Thyroid gland (tissue), 4 donors: ENCODE results near the gene DIP2C. TPM values are rescaled to one million over a fixed set of nuclear protein-coding genes. Genes with fewer than 3 reads are reported as not detected.

Experiments used
- DNase-seq, 2 donors: peaks; one replicate each; pipeline ENCODE4 v3.0.0-alpha.2; 2019
- H3K27ac ChIP-seq, 3 donors: fragments of 200-600 bp; sonication (generic); 1 replicate in 2 of 3; 2 replicates in 1 of 3; pipeline ENCODE4 v1.5.1; 2016 to 2019; ENCODE audit warnings: mild to moderate bottlenecking in 1 of 3, moderate library complexity in 1 of 3
- H3K27me3 ChIP-seq: fragments of 200-600 bp; sonication (generic); one replicate; pipeline ENCODE4 v1.5.1; 2019
- H3K36me3 ChIP-seq, 2 donors: fragments of 200-600 bp; sonication (generic); one replicate each; pipeline ENCODE4 v1.5.1; 2016 to 2019
- H3K4me1 ChIP-seq, 2 donors: fragments of 200-600 bp; sonication (generic); one replicate each; pipeline ENCODE4 v1.5.1; 2017 to 2019
- H3K4me3 ChIP-seq, 3 donors: fragments of 200-600 bp; sonication (generic); replicated peaks in 1 of 3; 1 replicate in 2 of 3; 2 replicates in 1 of 3; pipeline ENCODE4 v1.5.1; 2016; ENCODE audit warnings: mild to moderate bottlenecking in 1 of 3
- H3K9me3 ChIP-seq: fragments of 200-600 bp; sonication (generic); one replicate; pipeline ENCODE4 v1.5.1; 2017
- POLR2A ChIP-seq, 2 donors: fragments of 450-650 bp; IDR thresholded peaks; one replicate each; pipeline ENCODE4 v1.6.1; 2017; ENCODE audit warnings: antibody characterized with exemption in 2 of 2, mild to moderate bottlenecking in 2 of 2, moderate library complexity in 1 of 2
- WGBS, 2 donors: methylation state at CpG; one replicate each; pipeline ENCODE4 v1.1.5; 2017; 5-methylcytosine and 5-hydroxymethylcytosine counted together
- intact Hi-C: fragments of 100-400 bp; cut with DNase I; formaldehyde crosslinking; loops from one replicate; pipeline ENCODE4 v1.15.1; 2023
- total RNA-seq, 4 donors: library from RNA; depleted of rRNA; stranded (reverse); fragments of >200 nt; gene quantifications; one replicate each; pipeline ENCODE4 v1.2.3, GENCODE V29; 2016
- TF ChIP-seq, protein P1 (sequence below), 6 experiments: fragments of 200-600 bp in 3 of 6; fragments of 450-650 bp in 3 of 6; sonication (generic) in 3 of 6; IDR thresholded peaks; one replicate each; pipeline ENCODE4 v1.5.1; 2016 to 2019; ENCODE audit warnings: antibody characterized with exemption in 6 of 6, mild to moderate bottlenecking in 2 of 6, inconsistent platforms in 1 of 6, moderate library complexity in 1 of 6

The DIP2C gene
- total RNA-seq, 4 donors from 2014 or later = 11.4 to 14.6 (median 12.3) TPM

DNA sequence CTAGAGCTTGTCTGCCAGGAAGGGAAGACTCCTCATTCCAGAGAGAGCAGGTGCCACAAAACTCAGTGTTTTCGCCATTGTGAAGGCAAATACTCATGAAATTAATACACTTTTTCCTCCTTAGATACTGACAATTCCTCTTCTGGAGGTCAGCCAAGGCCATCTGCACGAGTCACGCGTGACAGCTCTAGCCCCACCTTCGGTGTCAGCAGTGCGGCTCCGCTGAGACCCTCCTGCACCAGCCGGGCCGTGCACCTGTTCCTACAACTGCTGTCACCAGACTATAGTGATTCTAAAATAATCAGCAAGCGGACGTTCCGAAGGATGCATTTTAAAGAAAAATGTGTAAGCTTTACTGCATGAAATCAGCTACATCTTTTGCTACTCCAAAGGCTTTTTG lies 127.7 kb downstream of the DIP2C start:
- H3K4me1 ChIP-seq = peaks cover 0 to 14% of the 10 kb centered on the region in 2 donors
- 69 to 76% methylated on average over 12 of the region's 12 CpGs for WGBS, 2 donors
- H3K27ac ChIP-seq = no peak overlapping the region
- no peaks in the 10 kb centered on the region for H3K9me3 ChIP-seq
- intact Hi-C loops = no loop called here
- H3K4me3 ChIP-seq = no peak overlapping the region
- TF ChIP-seq POLR2A (IDR thresholded peaks at IDR 0.05) = no peak
- TF ChIP-seq, protein P1, sequence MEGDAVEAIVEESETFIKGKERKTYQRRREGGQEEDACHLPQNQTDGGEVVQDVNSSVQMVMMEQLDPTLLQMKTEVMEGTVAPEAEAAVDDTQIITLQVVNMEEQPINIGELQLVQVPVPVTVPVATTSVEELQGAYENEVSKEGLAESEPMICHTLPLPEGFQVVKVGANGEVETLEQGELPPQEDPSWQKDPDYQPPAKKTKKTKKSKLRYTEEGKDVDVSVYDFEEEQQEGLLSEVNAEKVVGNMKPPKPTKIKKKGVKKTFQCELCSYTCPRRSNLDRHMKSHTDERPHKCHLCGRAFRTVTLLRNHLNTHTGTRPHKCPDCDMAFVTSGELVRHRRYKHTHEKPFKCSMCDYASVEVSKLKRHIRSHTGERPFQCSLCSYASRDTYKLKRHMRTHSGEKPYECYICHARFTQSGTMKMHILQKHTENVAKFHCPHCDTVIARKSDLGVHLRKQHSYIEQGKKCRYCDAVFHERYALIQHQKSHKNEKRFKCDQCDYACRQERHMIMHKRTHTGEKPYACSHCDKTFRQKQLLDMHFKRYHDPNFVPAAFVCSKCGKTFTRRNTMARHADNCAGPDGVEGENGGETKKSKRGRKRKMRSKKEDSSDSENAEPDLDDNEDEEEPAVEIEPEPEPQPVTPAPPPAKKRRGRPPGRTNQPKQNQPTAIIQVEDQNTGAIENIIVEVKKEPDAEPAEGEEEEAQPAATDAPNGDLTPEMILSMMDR (IDR thresholded peaks at IDR 0.05) = no peak
- DNase-seq = no peak
- no peaks in the 10 kb centered on the region for H3K36me3 ChIP-seq
- H3K27me3 ChIP-seq = no peaks in the 10 kb centered on the region

DNA sequence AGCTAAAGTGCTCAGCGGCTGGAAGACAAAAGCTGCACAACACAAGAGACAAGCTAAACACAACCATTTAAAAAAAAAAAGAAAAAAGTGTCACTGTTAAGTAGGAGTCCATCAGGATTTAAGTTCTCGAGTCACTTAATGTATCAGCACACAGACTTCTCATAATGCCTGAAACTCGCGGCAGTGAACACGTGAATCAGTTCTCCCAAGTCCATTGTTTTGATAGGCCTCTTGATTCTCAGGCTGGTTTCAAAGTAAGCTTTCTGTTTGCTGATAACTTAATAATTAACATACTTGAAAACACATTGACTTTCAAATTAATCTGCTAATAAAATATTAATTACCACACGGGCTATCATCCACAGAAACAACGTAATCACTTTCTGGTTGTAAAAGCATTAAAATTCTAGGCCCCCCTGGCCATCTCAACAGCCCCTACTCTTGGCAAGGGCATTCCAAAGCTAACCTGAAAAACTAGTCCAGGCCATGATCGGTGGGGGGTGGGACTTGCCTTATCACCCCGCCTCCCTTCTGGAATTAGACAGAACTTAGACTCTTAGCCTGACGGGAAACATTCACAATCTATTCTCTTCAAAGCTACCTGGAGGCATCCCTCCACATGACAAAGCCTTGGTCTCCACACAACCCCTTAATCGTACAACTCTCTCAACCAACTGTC lies 129.0 kb downstream of the DIP2C start:
- intact Hi-C loops = no loop called here
- Histone ChIP-seq H3K27me3 (no peaks in the 10 kb centered on the region), H3K4me3 (no peak overlapping the region), H3K4me1 (peaks cover 0 to 14% of the 10 kb centered on the region in 2 donors), H3K36me3 (no peaks in the 10 kb centered on the region), H3K27ac (peak overlapping the region in 1 of 3 donors; percentile 28), H3K9me3 (no peaks in the 10 kb centered on the region)
- 61% methylated on average over 11 of the region's 11 CpGs for WGBS, 2 donors
- TF ChIP-seq, protein P1 (IDR thresholded peaks at IDR 0.05) = no peak
- no peak for TF ChIP-seq POLR2A (IDR thresholded peaks at IDR 0.05)
- DNase-seq = peak; percentile 50 to 51

DNA sequence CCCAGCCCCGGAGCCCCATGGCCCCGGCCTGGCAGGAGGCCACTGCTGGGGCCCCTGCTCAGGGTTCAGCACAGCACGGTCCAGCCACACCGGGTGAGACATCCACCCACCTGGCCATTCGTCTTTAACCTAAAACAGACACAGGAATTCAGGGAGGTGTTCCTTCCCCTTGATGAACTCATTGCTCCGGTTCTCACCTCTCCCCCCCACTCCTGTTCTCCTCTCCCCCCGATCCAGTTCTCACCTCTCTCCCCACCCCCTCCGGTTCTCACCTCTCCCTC lies 129.8 kb downstream of the DIP2C start:
- Histone ChIP-seq H3K4me1 (peaks cover 0 to 14% of the 10 kb centered on the region in 2 donors), H3K4me3 (no peak overlapping the region), H3K27me3 (no peaks in the 10 kb centered on the region), H3K9me3 (no peaks in the 10 kb centered on the region), H3K27ac (no peak overlapping the region), H3K36me3 (no peaks in the 10 kb centered on the region)
- TF ChIP-seq, protein P1 (IDR thresholded peaks at IDR 0.05) = no peak
- TF ChIP-seq POLR2A (IDR thresholded peaks at IDR 0.05) = no peak
- WGBS, 2 donors = 58 to 73% methylated on average over 7 of the region's 8 CpGs
- DNase-seq = no peak
- intact Hi-C loops = no loop called here

DNA sequence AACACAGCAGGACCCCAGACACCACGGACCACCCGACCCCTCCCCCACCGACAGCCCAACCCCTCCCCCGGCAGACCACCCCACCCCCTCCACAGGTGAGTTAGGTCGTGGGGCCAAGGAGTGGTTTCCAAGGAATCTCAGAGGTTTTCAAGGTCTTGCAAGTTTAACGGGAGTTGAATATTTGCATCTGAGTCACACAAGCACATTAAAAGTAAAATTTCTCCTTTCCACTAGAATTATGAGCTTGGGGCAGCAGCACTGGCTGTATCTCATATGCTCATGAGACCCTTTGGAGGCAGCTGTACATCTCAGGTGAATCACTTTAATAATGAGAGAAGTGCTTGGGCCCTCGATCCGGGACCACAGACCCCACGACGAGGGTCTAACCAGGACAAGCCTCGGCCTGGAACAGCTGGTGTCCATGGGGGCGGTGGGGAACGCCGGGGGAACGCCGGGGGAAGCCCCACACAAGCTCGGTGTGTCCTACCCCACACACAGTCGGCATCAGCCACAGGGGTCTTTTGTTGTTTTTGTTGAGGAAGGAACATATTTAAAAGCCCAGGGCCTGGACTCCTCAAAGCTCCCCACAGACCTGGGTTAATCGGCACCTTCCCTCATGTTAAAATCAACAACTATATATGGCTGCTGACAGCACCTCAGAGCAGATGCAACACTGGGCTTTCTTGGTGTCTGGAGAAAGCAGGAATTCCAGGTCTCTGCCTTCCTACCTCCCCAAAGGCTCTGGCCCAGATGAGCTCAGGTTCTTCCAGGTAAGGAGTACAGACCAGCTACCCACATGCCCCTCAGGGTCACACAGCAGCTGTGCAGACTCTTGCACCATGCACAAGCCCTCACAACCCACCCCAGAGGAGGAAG lies 130.3 kb downstream of the DIP2C start:
- H3K9me3 ChIP-seq = no peaks in the 10 kb centered on the region
- no peaks in the 10 kb centered on the region for H3K27me3 ChIP-seq
- intact Hi-C loops = no loop called here
- H3K27ac ChIP-seq = no peak overlapping the region
- no peaks in the 10 kb centered on the region for H3K36me3 ChIP-seq
- H3K4me1 ChIP-seq = peaks cover 0 to 14% of the 10 kb centered on the region in 2 donors
- 80 to 85% methylated on average over 15 to 17 of the region's 19 CpGs for WGBS, 2 donors
- TF ChIP-seq POLR2A (IDR thresholded peaks at IDR 0.05) = no peak
- TF ChIP-seq, protein P1 (IDR thresholded peaks at IDR 0.05) = no peak
- no peak for DNase-seq
- H3K4me3 ChIP-seq = no peak overlapping the region

DNA sequence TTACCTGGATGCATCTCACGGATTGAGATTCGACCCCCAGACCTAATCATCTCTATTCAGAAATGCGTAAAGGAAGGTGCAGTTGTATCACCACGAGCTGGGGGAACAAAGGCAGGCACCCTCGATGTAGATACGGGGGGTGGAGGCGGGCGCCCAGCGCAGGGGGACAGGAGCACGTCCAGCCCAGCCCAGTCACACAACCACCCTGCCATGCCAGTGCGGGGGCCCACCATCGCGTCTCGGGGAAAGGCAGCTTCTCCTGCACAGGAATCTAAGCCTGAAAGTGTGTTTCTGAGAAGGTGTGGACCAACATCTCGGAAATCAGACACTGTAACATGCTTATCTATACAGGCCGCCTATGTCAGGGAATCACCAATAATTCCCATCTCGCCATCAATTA lies 131.1 kb downstream of the DIP2C start:
- Histone ChIP-seq H3K4me1 (peaks cover 0 to 14% of the 10 kb centered on the region in 2 donors), H3K4me3 (no peak overlapping the region), H3K36me3 (no peaks in the 10 kb centered on the region), H3K27me3 (no peaks in the 10 kb centered on the region), H3K9me3 (no peaks in the 10 kb centered on the region), H3K27ac (no peak overlapping the region)
- no peak for DNase-seq
- WGBS, 2 donors = 88 to 92% methylated on average over 17 of the region's 17 CpGs
- TF ChIP-seq, protein P1 (IDR thresholded peaks at IDR 0.05) = no peak
- TF ChIP-seq POLR2A (IDR thresholded peaks at IDR 0.05) = no peak
- intact Hi-C loops = no loop called here
